ENCODE measurements around the gene DHX8.

DNA sequence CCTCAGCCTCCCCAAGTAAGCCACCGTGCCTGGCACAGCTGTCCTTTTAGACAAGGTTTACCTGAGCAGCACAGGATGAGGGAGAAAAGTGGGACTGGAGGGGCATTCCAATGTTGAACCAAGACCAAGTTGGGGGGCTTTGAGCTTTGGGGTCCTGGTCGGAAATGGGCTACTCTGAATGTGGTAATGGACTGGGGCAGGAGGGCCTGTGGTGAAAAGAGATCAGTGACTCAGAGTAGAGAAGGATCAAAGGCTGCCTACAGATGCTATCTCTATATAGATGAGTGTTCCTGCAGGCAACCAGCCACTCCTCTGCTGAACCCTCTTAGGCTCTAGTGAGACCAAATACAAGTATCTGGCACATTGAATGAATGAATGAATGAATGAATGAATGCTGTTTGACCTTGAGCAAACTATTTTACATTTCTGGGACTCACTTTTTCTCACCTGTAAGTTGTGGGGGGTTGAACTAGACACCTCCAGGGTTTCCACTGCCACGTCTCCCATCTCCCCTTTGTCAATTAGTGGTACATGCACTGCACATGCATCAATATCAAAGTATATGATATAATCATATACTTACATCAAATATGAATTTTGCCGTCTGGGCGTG is 88.7 kb downstream of the DHX8 start:
- TF ChIP-seq POLR2AphosphoS5 (IDR thresholded peaks at IDR 0.05; ENCODE audit: low read depth, low read length): no peak
- TF ChIP-seq TAF1 (IDR thresholded peaks at IDR 0.05; ENCODE audit: borderline replicate concordance, insufficient read depth, low read length): no peak
- TF ChIP-seq FOXP2 (optimal IDR thresholded peaks at IDR 0.05; ENCODE audit: borderline replicate concordance, extremely low read depth, extremely low read length, insufficient read depth): no peak
- TF ChIP-seq, protein P1, sequence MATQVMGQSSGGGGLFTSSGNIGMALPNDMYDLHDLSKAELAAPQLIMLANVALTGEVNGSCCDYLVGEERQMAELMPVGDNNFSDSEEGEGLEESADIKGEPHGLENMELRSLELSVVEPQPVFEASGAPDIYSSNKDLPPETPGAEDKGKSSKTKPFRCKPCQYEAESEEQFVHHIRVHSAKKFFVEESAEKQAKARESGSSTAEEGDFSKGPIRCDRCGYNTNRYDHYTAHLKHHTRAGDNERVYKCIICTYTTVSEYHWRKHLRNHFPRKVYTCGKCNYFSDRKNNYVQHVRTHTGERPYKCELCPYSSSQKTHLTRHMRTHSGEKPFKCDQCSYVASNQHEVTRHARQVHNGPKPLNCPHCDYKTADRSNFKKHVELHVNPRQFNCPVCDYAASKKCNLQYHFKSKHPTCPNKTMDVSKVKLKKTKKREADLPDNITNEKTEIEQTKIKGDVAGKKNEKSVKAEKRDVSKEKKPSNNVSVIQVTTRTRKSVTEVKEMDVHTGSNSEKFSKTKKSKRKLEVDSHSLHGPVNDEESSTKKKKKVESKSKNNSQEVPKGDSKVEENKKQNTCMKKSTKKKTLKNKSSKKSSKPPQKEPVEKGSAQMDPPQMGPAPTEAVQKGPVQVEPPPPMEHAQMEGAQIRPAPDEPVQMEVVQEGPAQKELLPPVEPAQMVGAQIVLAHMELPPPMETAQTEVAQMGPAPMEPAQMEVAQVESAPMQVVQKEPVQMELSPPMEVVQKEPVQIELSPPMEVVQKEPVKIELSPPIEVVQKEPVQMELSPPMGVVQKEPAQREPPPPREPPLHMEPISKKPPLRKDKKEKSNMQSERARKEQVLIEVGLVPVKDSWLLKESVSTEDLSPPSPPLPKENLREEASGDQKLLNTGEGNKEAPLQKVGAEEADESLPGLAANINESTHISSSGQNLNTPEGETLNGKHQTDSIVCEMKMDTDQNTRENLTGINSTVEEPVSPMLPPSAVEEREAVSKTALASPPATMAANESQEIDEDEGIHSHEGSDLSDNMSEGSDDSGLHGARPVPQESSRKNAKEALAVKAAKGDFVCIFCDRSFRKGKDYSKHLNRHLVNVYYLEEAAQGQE (IDR thresholded peaks at IDR 0.05; ENCODE audit: insufficient read depth in 1 of 2, low read depth in 2 of 2, low read length in 2 of 2): no peak
- TF ChIP-seq SIN3A (IDR thresholded peaks at IDR 0.05; ENCODE audit: borderline replicate concordance, insufficient read depth, low read length): no peak

All from PFSK-1 (cell line).